HL-60 (cell line): ENCODE measurements around the gene PRPH.

Experiments used
- POLR2AphosphoS5 ChIP-seq: IDR thresholded peaks from 2 replicates; pipeline ENCODE4 v1.6.1; 2012; ENCODE audit warnings: low read depth
- TF ChIP-seq, protein P1 (sequence below): IDR thresholded peaks from one replicate; pipeline ENCODE4 v1.5.1; 2011; ENCODE audit warnings: low read length, control low read depth, inconsistent platforms; ENCODE audit not compliant: insufficient read depth

DNA sequence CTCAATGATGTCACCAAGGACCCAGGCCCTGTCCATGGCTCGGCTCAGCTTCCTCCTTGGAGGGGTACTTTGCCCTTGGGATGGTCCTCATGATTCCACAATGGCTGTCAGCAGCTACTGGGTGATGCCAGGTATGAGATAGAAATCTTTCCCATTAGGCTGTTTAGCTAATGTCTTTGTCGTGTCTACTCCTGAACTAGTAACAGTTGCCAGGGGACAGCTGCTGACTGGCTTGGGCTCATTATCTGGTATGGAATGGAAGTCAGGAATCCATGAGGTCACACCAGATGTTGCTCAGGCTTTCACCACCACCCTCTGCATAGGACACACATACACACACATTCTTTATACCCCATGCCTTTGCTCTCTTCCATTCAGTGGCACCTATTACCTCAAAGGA lies 9.2 kb downstream of the PRPH start:
- TF ChIP-seq, protein P1, sequence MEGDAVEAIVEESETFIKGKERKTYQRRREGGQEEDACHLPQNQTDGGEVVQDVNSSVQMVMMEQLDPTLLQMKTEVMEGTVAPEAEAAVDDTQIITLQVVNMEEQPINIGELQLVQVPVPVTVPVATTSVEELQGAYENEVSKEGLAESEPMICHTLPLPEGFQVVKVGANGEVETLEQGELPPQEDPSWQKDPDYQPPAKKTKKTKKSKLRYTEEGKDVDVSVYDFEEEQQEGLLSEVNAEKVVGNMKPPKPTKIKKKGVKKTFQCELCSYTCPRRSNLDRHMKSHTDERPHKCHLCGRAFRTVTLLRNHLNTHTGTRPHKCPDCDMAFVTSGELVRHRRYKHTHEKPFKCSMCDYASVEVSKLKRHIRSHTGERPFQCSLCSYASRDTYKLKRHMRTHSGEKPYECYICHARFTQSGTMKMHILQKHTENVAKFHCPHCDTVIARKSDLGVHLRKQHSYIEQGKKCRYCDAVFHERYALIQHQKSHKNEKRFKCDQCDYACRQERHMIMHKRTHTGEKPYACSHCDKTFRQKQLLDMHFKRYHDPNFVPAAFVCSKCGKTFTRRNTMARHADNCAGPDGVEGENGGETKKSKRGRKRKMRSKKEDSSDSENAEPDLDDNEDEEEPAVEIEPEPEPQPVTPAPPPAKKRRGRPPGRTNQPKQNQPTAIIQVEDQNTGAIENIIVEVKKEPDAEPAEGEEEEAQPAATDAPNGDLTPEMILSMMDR: no peak
- no peak for TF ChIP-seq POLR2AphosphoS5
